Smooth muscle cell (in vitro differentiated cells): ENCODE results near the gene DHRS3. TPM values are rescaled to one million over a fixed set of nuclear protein-coding genes. Genes with fewer than 3 reads are reported as not detected.

Experiments used
- DNase-seq: peaks from one replicate; lab custom pipeline; 2025; ENCODE audit not compliant: unreplicated experiment; lab: John Stamatoyannopoulos, UW
- H2AFZ ChIP-seq: fragments of 200-600 bp; sonication (generic); 2 replicates; pipeline ENCODE4 v1.6.0; 2016; ENCODE audit warnings: antibody characterized with exemption, low read depth, mild to moderate bottlenecking
- H3F3A ChIP-seq: fragments of 200-600 bp; sonication (generic); 2 replicates; pipeline ENCODE4 v1.6.0; 2017; ENCODE audit warnings: antibody characterized with exemption, low read depth
- H3K27ac ChIP-seq: fragments of 200-600 bp; sonication (generic); 2 replicates; pipeline ENCODE4 v1.5.1; 2016; ENCODE audit warnings: low read depth, mild to moderate bottlenecking
- H3K27me3 ChIP-seq: fragments of 200-600 bp; sonication (generic); 2 replicates; pipeline ENCODE4 v1.6.1; 2016; ENCODE audit warnings: low read depth, mild to moderate bottlenecking
- H3K36me3 ChIP-seq: fragments of 200-600 bp; sonication (generic); 2 replicates; pipeline ENCODE4 v1.5.1; 2016; ENCODE audit warnings: low read depth
- H3K4me1 ChIP-seq: fragments of 200-600 bp; sonication (generic); 2 replicates; pipeline ENCODE4 v1.5.1; 2016; ENCODE audit warnings: low read depth
- H3K4me2 ChIP-seq: fragments of 200-600 bp; sonication (generic); 2 replicates; pipeline ENCODE4 v1.6.0; 2016; ENCODE audit warnings: mild to moderate bottlenecking
- H3K4me3 ChIP-seq: fragments of 200-600 bp; sonication (generic); 2 replicates; pipeline ENCODE4 v1.5.1; 2016; ENCODE audit warnings: mild to moderate bottlenecking
- H3K79me2 ChIP-seq: fragments of 200-600 bp; sonication (generic); 2 replicates; pipeline ENCODE4 v1.6.0; 2016; ENCODE audit warnings: low read depth, mild to moderate bottlenecking
- H3K9ac ChIP-seq: fragments of 200-600 bp; sonication (generic); 2 replicates; pipeline ENCODE4 v1.6.0; 2016; ENCODE audit warnings: low read depth
- H3K9me3 ChIP-seq: fragments of 200-600 bp; sonication (generic); replicated peaks from 2 replicates; pipeline ENCODE4 v1.5.1; 2016; ENCODE audit warnings: low read depth
- H4K20me1 ChIP-seq: fragments of 200-600 bp; sonication (generic); 2 replicates; pipeline ENCODE4 v1.6.0; 2016; ENCODE audit warnings: low read depth
- CTCF ChIP-seq: fragments of 200-600 bp; sonication (generic); IDR thresholded peaks from 2 replicates; pipeline ENCODE4 v1.5.1; 2017; ENCODE audit warnings: borderline replicate concordance, mild to moderate bottlenecking, antibody characterized with exemption; ENCODE audit not compliant: insufficient read depth, poor library complexity, severe bottlenecking
- WGBS: methylation state at CpG from one replicate; pipeline ENCODE4 v1.1.7; 2016; ENCODE audit warnings: low lambda C conversion rate; 5-methylcytosine and 5-hydroxymethylcytosine counted together
- microRNA-seq: library from miRNA; unstranded; fragments of <30 nt; microRNA quantifications from one replicate; pipeline ENCODE4, GENCODE V29; 2016; ENCODE audit warnings: borderline number of aligned reads
- polyA plus RNA-seq: library from polyadenylated mRNA; unstranded; fragments of >200 nt; fragmentation: Nextera tagmentation; extraction: Ambion mirVana; gene quantifications from 2 replicates; pipeline ENCODE4 v1.2.1, GENCODE V29; 2016
- small RNA-seq: library from RNA; depleted of rRNA; stranded (forward); fragments of <200 nt; gene quantifications from one replicate; pipeline ENCODE3, GENCODE V24; 2014
- total RNA-seq: library from RNA; depleted of rRNA; stranded (reverse); fragments of >200 nt; gene quantifications from 2 replicates; pipeline ENCODE4 v1.2.3, GENCODE V29; 2014

Gene DHRS3
- total and polyA plus RNA-seq, 2 experiments from 2014 or later = 0.89 to 2.7 TPM

GRCh38 chr1:12518931-12519692, 98.9 kb downstream of the DHRS3 start:
- Histone ChIP-seq H3K27ac (no peak overlapping the region), H3K4me1 (peaks cover 12% of the 10 kb centered on the region), H3K9me3 (no peaks in the 10 kb centered on the region), H3K4me3 (no peak overlapping the region), H3F3A (no peaks in the 10 kb centered on the region), H3K4me2 (no peak overlapping the region), H3K9ac (no peak overlapping the region), H3K27me3 (peaks cover 4% of the 10 kb centered on the region), H3K79me2 (no peaks in the 10 kb centered on the region), H3K36me3 (no peaks in the 10 kb centered on the region), H2AFZ (no peak overlapping the region), H4K20me1 (no peaks in the 10 kb centered on the region)
- no peak for DNase-seq
- 56% methylated on average over 21 of the region's 21 CpGs for WGBS
- no peak for TF ChIP-seq CTCF

Small RNA genes lying within 50 kb of the gene (microRNA-seq; reads per million reads assigned to microRNA genes)
- gene MIR6730 = not detected

Small RNA genes lying within 50 kb of the gene (small RNA-seq; reads per million reads assigned to genes)
- gene MIR6730 (not detected), gene RNU6ATAC18P (not detected)

Other genes starting within 250 kb of the DHRS3 start
- not detected in 2 replicates for gene AADACL4, start 25.9 kb upstream of the DHRS3 start, total RNA-seq
- gene AADACL4, start 25.9 kb upstream of the DHRS3 start, polyA plus RNA-seq = not detected in 2 replicates
- 0.13 TPM in 1 of 2 replicates, not detected in the other for gene AADACL3, start 97.9 kb upstream of the DHRS3 start, total RNA-seq
- 0.25 TPM in 1 of 2 replicates, not detected in the other for gene AADACL3, start 97.9 kb upstream of the DHRS3 start, polyA plus RNA-seq
- not detected in 2 replicates for gene CFAP107, start 128.0 kb upstream of the DHRS3 start, total RNA-seq
- not detected in 2 replicates for gene CFAP107, start 128.0 kb upstream of the DHRS3 start, polyA plus RNA-seq
- not detected in 2 replicates for gene PRAMEF12, start 155.5 kb upstream of the DHRS3 start, total RNA-seq
- gene PRAMEF12, start 155.5 kb upstream of the DHRS3 start, polyA plus RNA-seq = not detected in 2 replicates
- not detected in 2 replicates for gene PRAMEF1, start 173.2 kb upstream of the DHRS3 start, total RNA-seq
- not detected in 2 replicates for gene PRAMEF1, start 173.2 kb upstream of the DHRS3 start, polyA plus RNA-seq
- gene PRAMEF11, start 213.2 kb upstream of the DHRS3 start, total RNA-seq = not detected in 2 replicates
- not detected in 2 replicates for gene PRAMEF11, start 213.2 kb upstream of the DHRS3 start, polyA plus RNA-seq
- gene HNRNPCL1, start 230.5 kb upstream of the DHRS3 start, total RNA-seq = not detected in 2 replicates
- gene HNRNPCL1, start 230.5 kb upstream of the DHRS3 start, polyA plus RNA-seq = not detected in 2 replicates
- not detected in 2 replicates for gene PRAMEF2, start 238.9 kb upstream of the DHRS3 start, total RNA-seq
- not detected in 2 replicates for gene PRAMEF2, start 238.9 kb upstream of the DHRS3 start, polyA plus RNA-seq